ENCODE data around the gene DCAF6. TPM values are rescaled to one million over a fixed set of nuclear protein-coding genes. Genes with fewer than 3 reads are reported as not detected.
A peak's percentile ranks its signal among the peaks of the same experiment; 100 is the strongest.

DCAF6 gene
- total and polyA plus RNA-seq, 12 donors = 49.0 to 226 (median 197) TPM

DNA sequence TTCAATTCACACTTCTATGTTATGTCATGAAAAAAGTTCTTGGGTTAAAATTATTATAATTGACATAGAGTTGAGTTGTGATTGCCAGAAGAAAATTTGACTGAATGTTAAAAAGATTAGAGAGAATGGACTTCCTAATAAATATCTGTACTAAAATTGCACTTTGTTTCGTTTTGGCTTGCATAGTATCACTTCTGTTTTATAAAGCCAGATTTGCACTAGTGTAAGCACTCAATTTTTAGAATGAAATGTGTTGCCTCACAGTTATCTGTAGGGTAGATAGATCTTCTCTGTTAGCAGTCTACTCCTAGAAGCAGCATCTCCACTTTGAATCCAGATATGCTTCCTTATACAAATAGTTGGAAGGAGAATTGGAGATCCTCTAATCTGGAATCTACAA lies 95.5 kb downstream of the DCAF6 start:
- H3K27ac ChIP-seq = peak overlapping the region in 1 of 10 donors; percentile 45
- H3K9me3 ChIP-seq = no peaks in the 10 kb centered on the region
- intact Hi-C loops (cut with DNase I) = no loop called here
- no peaks in the 10 kb centered on the region for H3K27me3 ChIP-seq
- TF ChIP-seq, protein P1, sequence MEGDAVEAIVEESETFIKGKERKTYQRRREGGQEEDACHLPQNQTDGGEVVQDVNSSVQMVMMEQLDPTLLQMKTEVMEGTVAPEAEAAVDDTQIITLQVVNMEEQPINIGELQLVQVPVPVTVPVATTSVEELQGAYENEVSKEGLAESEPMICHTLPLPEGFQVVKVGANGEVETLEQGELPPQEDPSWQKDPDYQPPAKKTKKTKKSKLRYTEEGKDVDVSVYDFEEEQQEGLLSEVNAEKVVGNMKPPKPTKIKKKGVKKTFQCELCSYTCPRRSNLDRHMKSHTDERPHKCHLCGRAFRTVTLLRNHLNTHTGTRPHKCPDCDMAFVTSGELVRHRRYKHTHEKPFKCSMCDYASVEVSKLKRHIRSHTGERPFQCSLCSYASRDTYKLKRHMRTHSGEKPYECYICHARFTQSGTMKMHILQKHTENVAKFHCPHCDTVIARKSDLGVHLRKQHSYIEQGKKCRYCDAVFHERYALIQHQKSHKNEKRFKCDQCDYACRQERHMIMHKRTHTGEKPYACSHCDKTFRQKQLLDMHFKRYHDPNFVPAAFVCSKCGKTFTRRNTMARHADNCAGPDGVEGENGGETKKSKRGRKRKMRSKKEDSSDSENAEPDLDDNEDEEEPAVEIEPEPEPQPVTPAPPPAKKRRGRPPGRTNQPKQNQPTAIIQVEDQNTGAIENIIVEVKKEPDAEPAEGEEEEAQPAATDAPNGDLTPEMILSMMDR (IDR thresholded peaks at IDR 0.05) = no peak
- DNase-seq (no peak), ATAC-seq (no peak)
- no peaks in the 10 kb centered on the region for H3K4me1 ChIP-seq
- H3K36me3 ChIP-seq = peaks cover 0 to 49% (median 4%) of the 10 kb centered on the region in 9 donors
- WGBS, 2 donors = 70 to 77% methylated on average over 1 of the region's 1 CpG
- no peak overlapping the region for H3K4me3 ChIP-seq

DNA sequence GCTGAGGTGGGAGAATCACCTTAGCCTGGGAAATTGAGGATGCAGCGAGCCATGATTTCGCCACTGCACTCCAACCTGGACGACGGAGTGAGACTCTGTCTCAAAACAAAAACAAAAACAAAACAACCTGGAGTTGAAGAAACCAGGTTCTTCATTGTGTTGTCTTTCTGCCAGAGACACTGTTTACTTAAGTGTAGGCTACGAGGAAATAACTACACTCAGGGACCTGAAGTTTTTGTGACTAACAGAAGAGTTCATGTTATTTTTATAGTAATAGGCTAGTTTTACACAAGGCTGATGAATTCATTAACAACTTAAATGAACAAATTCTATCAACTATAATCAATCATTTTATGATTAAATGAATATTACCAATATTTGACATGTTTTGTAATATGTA lies 98.9 kb downstream of the DCAF6 start:
- no peak overlapping the region for H3K27ac ChIP-seq
- peaks cover 0 to 43% (median 0%) of the 10 kb centered on the region in 9 donors for H3K36me3 ChIP-seq
- DNase-seq (no peak), ATAC-seq (no peak)
- H3K9me3 ChIP-seq = no peaks in the 10 kb centered on the region
- peaks cover 0 to 6% (median 0%) of the 10 kb centered on the region in 9 donors for H3K4me1 ChIP-seq
- H3K4me3 ChIP-seq = no peak overlapping the region
- TF ChIP-seq, protein P1 (IDR thresholded peaks at IDR 0.05) = no peak
- no peaks in the 10 kb centered on the region for H3K27me3 ChIP-seq
- WGBS, 2 donors = 94% methylated on average over 5 of the region's 5 CpGs
- intact Hi-C loops (cut with DNase I) = no loop called here

DNA sequence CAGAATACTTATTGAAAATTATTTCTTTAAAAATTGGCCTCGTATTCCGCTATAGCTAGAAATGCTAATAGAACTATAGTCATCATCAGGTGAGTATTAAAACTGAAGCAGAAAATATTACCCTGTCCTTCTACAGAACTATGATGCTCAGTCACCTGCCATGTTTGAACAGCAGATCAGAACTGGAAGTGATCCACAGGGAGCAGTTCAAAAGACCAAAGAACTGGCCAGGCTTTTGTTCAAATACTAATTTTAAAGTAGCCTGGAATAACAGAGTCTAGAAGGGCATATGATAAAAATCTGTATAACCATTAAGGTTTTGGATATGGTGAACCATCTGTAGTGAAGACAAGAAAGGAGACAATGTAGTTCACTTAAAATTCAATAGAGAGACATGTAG lies 105.9 kb downstream of the DCAF6 start:
- intact Hi-C loops (cut with DNase I) = no loop called here
- peaks cover 0 to 74% (median 20%) of the 10 kb centered on the region in 9 donors for H3K36me3 ChIP-seq
- H3K27ac ChIP-seq = no peak overlapping the region
- peaks cover 0 to 17% (median 6%) of the 10 kb centered on the region in 9 donors for H3K4me1 ChIP-seq
- no peaks in the 10 kb centered on the region for H3K27me3 ChIP-seq
- WGBS, 2 donors = 96 to 98% methylated on average over 2 of the region's 2 CpGs
- no peaks in the 10 kb centered on the region for H3K9me3 ChIP-seq
- TF ChIP-seq, protein P1 (IDR thresholded peaks at IDR 0.05) = no peak
- DNase-seq = no peak
- no peak for ATAC-seq
- H3K4me3 ChIP-seq = no peak overlapping the region

DNA sequence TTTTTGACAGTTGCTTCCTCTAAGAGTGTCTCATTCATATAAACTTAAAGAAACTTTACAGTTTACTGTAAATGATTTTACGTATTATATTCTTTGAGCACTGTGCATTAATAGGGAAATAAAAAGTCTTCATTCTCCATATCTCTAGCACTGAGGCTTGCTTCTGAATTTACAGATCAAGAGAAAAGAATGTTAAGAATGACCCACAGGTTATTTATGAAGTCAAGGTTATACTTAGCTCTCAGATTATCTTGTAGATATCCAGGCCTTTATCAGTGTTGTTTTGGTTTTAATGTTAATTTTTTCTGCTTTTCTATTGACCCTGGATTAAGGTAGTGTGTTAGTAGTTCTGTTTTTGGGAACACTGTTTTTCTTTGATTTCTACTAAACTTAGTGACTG lies 108.8 kb downstream of the DCAF6 start:
- no peak overlapping the region for H3K4me3 ChIP-seq
- peaks cover 0 to 74% (median 20%) of the 10 kb centered on the region in 9 donors for H3K36me3 ChIP-seq
- intact Hi-C loops (cut with DNase I) = no loop called here
- no peak for ATAC-seq
- TF ChIP-seq, protein P1 (IDR thresholded peaks at IDR 0.05) = no peak
- DNase-seq = no peak
- WGBS, 2 donors = 80 to 90% methylated on average over 1 of the region's 1 CpG
- no peaks in the 10 kb centered on the region for H3K27me3 ChIP-seq
- H3K4me1 ChIP-seq = peaks cover 0 to 19% (median 6%) of the 10 kb centered on the region in 9 donors
- H3K9me3 ChIP-seq = no peaks in the 10 kb centered on the region
- peak overlapping the region in 2 of 10 donors; percentile 14 to 15 for H3K27ac ChIP-seq

Data from heart right ventricle (tissue), 16 donors.